ENCODE data around the gene NTM. TPM values are rescaled to one million over a fixed set of nuclear protein-coding genes. Genes with fewer than 3 reads are reported as not detected.

The NTM gene
- total RNA-seq, 1 donor from 2014 or later: not detected

GRCh38 chr11:131373095-131373725 lies 2.8 kb downstream of the NTM start:
- intact Hi-C loops (cut with micrococcal nuclease): no loop called here
- no peak for ATAC-seq (ENCODE audit: low read depth)
- H3K9me3 Mint-ChIP-seq: no peaks in the 10 kb centered on the region
- H3K27ac Mint-ChIP-seq: no peak overlapping the region
- H3K36me3 Mint-ChIP-seq (ENCODE audit: low read depth): no peaks in the 10 kb centered on the region
- peaks cover 3% of the 10 kb centered on the region for H3K27me3 Mint-ChIP-seq
- H3K4me3 Mint-ChIP-seq: no peak overlapping the region
- POLR2A ChIA-PET: no interaction called here
- no peaks in the 10 kb centered on the region for H3K4me1 Mint-ChIP-seq
- no peak for DNase-seq
- no peak for TF ChIP-seq CTCF (IDR thresholded peaks at IDR 0.05)
- CTCF ChIA-PET: no interaction called here

GRCh38 chr11:131373756-131374155 lies 3.3 kb downstream of the NTM start:
- no peak for ATAC-seq (ENCODE audit: low read depth)
- no peak overlapping the region for H3K4me3 Mint-ChIP-seq

GRCh38 chr11:131375421-131375820 lies 5.0 kb downstream of the NTM start:
- Mint-ChIP-seq H3K4me3 (no peak overlapping the region), H3K27ac (no peak overlapping the region), H3K36me3 (ENCODE audit: low read depth) (no peaks in the 10 kb centered on the region), H3K27me3 (peaks cover 3% of the 10 kb centered on the region), H3K9me3 (no peaks in the 10 kb centered on the region), H3K4me1 (peaks cover 2% of the 10 kb centered on the region)
- ChIA-PET CTCF (no interaction called here), POLR2A (no interaction called here)
- ATAC-seq (ENCODE audit: low read depth) (no peak), DNase-seq (no peak)
- TF ChIP-seq CTCF (IDR thresholded peaks at IDR 0.05): no peak
- intact Hi-C loops (cut with micrococcal nuclease): no loop called here

More at GRCh38 chr11:131373756-131374155, 3.3 kb downstream of the NTM start:
- ChIA-PET CTCF (no interaction called here), POLR2A (no interaction called here)
- intact Hi-C loops (cut with micrococcal nuclease): no loop called here
- DNase-seq: no peak
- H3K36me3 Mint-ChIP-seq (ENCODE audit: low read depth): no peaks in the 10 kb centered on the region
- no peak overlapping the region for H3K27ac Mint-ChIP-seq
- H3K9me3 Mint-ChIP-seq: no peaks in the 10 kb centered on the region
- no peak for TF ChIP-seq CTCF (IDR thresholded peaks at IDR 0.05)
- H3K27me3 Mint-ChIP-seq: peaks cover 3% of the 10 kb centered on the region
- H3K4me1 Mint-ChIP-seq: peaks cover 2% of the 10 kb centered on the region

- H3K27me3 Mint-ChIP-seq: peaks cover 5% of the 10 kb centered on the region
Observed at GRCh38 chr11:131375915-131376314, 5.5 kb downstream of the NTM start.

GRCh38 chr11:131378931-131379330 lies 8.5 kb downstream of the NTM start:
- POLR2A ChIA-PET: no interaction called here
- Mint-ChIP-seq H3K9me3 (no peaks in the 10 kb centered on the region), H3K27ac (no peak overlapping the region), H3K27me3 (peaks cover 2% of the 10 kb centered on the region), H3K4me1 (peaks cover 2% of the 10 kb centered on the region), H3K4me3 (no peak overlapping the region), H3K36me3 (ENCODE audit: low read depth) (no peaks in the 10 kb centered on the region)
- no peak for TF ChIP-seq CTCF (IDR thresholded peaks at IDR 0.05)
- DNase-seq (no peak), ATAC-seq (ENCODE audit: low read depth) (peak; percentile 77)
- CTCF ChIA-PET: no interaction called here
- intact Hi-C loops (cut with micrococcal nuclease): no loop called here

More at GRCh38 chr11:131375915-131376314, 5.5 kb downstream of the NTM start:
- no peaks in the 10 kb centered on the region for H3K9me3 Mint-ChIP-seq
- DNase-seq: no peak
- peaks cover 2% of the 10 kb centered on the region for H3K4me1 Mint-ChIP-seq
- CTCF ChIA-PET: no interaction called here
- no peak overlapping the region for H3K4me3 Mint-ChIP-seq
- POLR2A ChIA-PET: no interaction called here
- TF ChIP-seq CTCF (IDR thresholded peaks at IDR 0.05): no peak
- H3K36me3 Mint-ChIP-seq (ENCODE audit: low read depth): no peaks in the 10 kb centered on the region
- no peak for ATAC-seq (ENCODE audit: low read depth)
- no peak overlapping the region for H3K27ac Mint-ChIP-seq
- intact Hi-C loops (cut with micrococcal nuclease): no loop called here
